ENCODE data around the gene SPATA7. TPM values are rescaled to one million over a fixed set of nuclear protein-coding genes. Genes with fewer than 3 reads are reported as not detected.

Gene SPATA7
- polyA plus RNA-seq, 3 donors from 2014 or later, result 1.5 to 4.6 (median 4.3) TPM

GRCh38 chr14:88481059-88481458 lies 95.6 kb downstream of the SPATA7 start:
- DNase-seq, result no peak
- no peaks in the 10 kb centered on the region for H3K4me1 Mint-ChIP-seq
- no peak overlapping the region for H3K27ac Mint-ChIP-seq
- peaks cover 2 to 12% (median 7%) of the 10 kb centered on the region in 3 donors for H3K27me3 Mint-ChIP-seq (ENCODE audit: low read depth in 3 of 3)
- no peak overlapping the region for H3K4me3 Mint-ChIP-seq
- H3K9me3 Mint-ChIP-seq, result no peaks in the 10 kb centered on the region
- H3K36me3 Mint-ChIP-seq, result no peaks in the 10 kb centered on the region

GRCh38 chr14:88481794-88482193 lies 96.3 kb downstream of the SPATA7 start:
- peaks cover 2 to 12% (median 7%) of the 10 kb centered on the region in 3 donors for H3K27me3 Mint-ChIP-seq (ENCODE audit: low read depth in 3 of 3)
- H3K4me3 Mint-ChIP-seq, result no peak overlapping the region
- DNase-seq, result no peak
- no peaks in the 10 kb centered on the region for H3K4me1 Mint-ChIP-seq
- no peak overlapping the region for H3K27ac Mint-ChIP-seq
- no peaks in the 10 kb centered on the region for H3K9me3 Mint-ChIP-seq
- no peaks in the 10 kb centered on the region for H3K36me3 Mint-ChIP-seq

- H3K27ac Mint-ChIP-seq, result no peak overlapping the region
- H3K4me1 Mint-ChIP-seq, result no peaks in the 10 kb centered on the region
- no peaks in the 10 kb centered on the region for H3K9me3 Mint-ChIP-seq
- peaks cover 2 to 12% (median 7%) of the 10 kb centered on the region in 3 donors for H3K27me3 Mint-ChIP-seq (ENCODE audit: low read depth in 3 of 3)
- no peak overlapping the region for H3K4me3 Mint-ChIP-seq
- H3K36me3 Mint-ChIP-seq, result no peaks in the 10 kb centered on the region
- no peak for DNase-seq
These were observed 97.1 kb downstream of the SPATA7 start for GRCh38 chr14:88482524-88482923.

Other genes with a start within 250 kb of the SPATA7 start
- not detected for gene KCNK10, start 62.4 kb upstream of the SPATA7 start, polyA plus RNA-seq
- gene PTPN21, start 169.3 kb downstream of the SPATA7 start, polyA plus RNA-seq, result not detected
- 10 to 100 TPM; 28.3 to 48.4 (median 36.1) TPM for gene ZC3H14, start 177.4 kb downstream of the SPATA7 start, polyA plus RNA-seq